Fibroblast of skin of left biceps (primary cell): ENCODE measurements around the gene ATG9B.

ENCODE experiments used
- DNase-seq, 2 experiments: peaks; one replicate each; pipeline ENCODE4 v3.0.0-alpha.2; 2013; ENCODE audit warnings: low read depth in 2 of 2

Gene ATG9B

GRCh38 chr7:151024435-151025056 lies at the start of gene ATG9B:
Gene ATG9B, minus strand, starts transcription at chr7:151024494. Its CDS starts 71 bp downstream, at chr7:151024423.
- no peak for DNase-seq

GRCh38 chr7:151073990-151074389 lies 49.7 kb upstream of the ATG9B start:
- DNase-seq, result no peak

GRCh38 chr7:151071032-151071866 lies 47.0 kb upstream of the ATG9B start:
- no peak for DNase-seq

- DNase-seq, result no peak
Observed at GRCh38 chr7:151070574-151070960, 46.3 kb upstream of the ATG9B start.

- no peak for DNase-seq
Observed at GRCh38 chr7:151069841-151070573, 45.7 kb upstream of the ATG9B start.

- no peak for DNase-seq
Observed at GRCh38 chr7:151068069-151068773, 43.9 kb upstream of the ATG9B start.

GRCh38 chr7:151066273-151066974 lies 42.1 kb upstream of the ATG9B start:
- no peak for DNase-seq

- no peak for DNase-seq
Observed at GRCh38 chr7:151065516-151065915, 41.2 kb upstream of the ATG9B start.

GRCh38 chr7:151064993-151065392 lies 40.7 kb upstream of the ATG9B start:
- no peak for DNase-seq

GRCh38 chr7:151064454-151064853 lies 40.2 kb upstream of the ATG9B start:
- DNase-seq, result no peak

GRCh38 chr7:151063212-151063561 lies 38.9 kb upstream of the ATG9B start:
- DNase-seq, result no peak

- no peak for DNase-seq
Observed at GRCh38 chr7:151062399-151063211, 38.3 kb upstream of the ATG9B start.

GRCh38 chr7:151062111-151062398 lies 37.8 kb upstream of the ATG9B start:
- no peak for DNase-seq

GRCh38 chr7:151061213-151062110 lies 37.2 kb upstream of the ATG9B start:
- no peak for DNase-seq

- DNase-seq, result no peak
Observed at GRCh38 chr7:151060416-151061212, 36.3 kb upstream of the ATG9B start.

GRCh38 chr7:151060113-151060415 lies 35.8 kb upstream of the ATG9B start:
- DNase-seq, result no peak

- no peak for DNase-seq
Observed at GRCh38 chr7:151059367-151060112, 35.2 kb upstream of the ATG9B start, which contains the start of gene SLC4A2. Gene SLC4A2, plus strand, starts transcription at chr7:151059589. Its CDS starts 2,399 bp downstream, at chr7:151061988.

- no peak for DNase-seq
Observed at GRCh38 chr7:151058781-151059366, 34.6 kb upstream of the ATG9B start.
